Left lung (tissue), 14 donors: ENCODE data around the gene BCL11A. TPM values are rescaled to one million over a fixed set of nuclear protein-coding genes. Genes with fewer than 3 reads are reported as not detected.
A peak's percentile ranks its signal among the peaks of the same experiment; 100 is the strongest.

Experiments
- ATAC-seq: fragments of 200-7000 bp; cut with Tn5 transposase; one replicate; pipeline ENCODE4 v1.9.1; 2020; ENCODE audit warnings: moderate library complexity
- DNase-seq, 4 donors: peaks; one replicate each; pipeline ENCODE4 v3.0.0-alpha.2; 2013 to 2020
- H3K27ac ChIP-seq, 2 donors: fragments of 200-600 bp; sonication (generic) in 1 of 2; one replicate each; pipeline versions ENCODE4 v1.5.0 to v1.8.0; 2020 to 2021
- H3K27me3 ChIP-seq, 2 donors: fragments of 200-600 bp; sonication (generic) in 1 of 2; one replicate each; pipeline versions ENCODE4 v1.5.0 to v1.8.0; 2020 to 2021
- H3K36me3 ChIP-seq, 2 donors: fragments of 200-600 bp; sonication (generic) in 1 of 2; one replicate each; pipeline versions ENCODE4 v1.5.0 to v1.8.0; 2020 to 2021
- H3K4me1 ChIP-seq, 2 donors: fragments of 200-600 bp; one replicate each; pipeline ENCODE4 v1.8.0; 2021
- H3K4me3 ChIP-seq, 2 donors: fragments of 200-600 bp; sonication (generic) in 1 of 2; one replicate each; pipeline versions ENCODE4 v1.5.0 to v1.8.0; 2020 to 2021; ENCODE audit warnings: mild to moderate bottlenecking in 1 of 2
- H3K9me3 ChIP-seq, 2 donors: fragments of 200-600 bp; sonication (generic) in 1 of 2; one replicate each; pipeline versions ENCODE4 v1.5.0 to v1.8.0; 2020 to 2021
- CTCF ChIP-seq, 2 donors: fragments of 200-600 bp; sonication (generic) in 1 of 2; IDR thresholded peaks; one replicate each; pipeline versions ENCODE4 v1.5.0 to v1.8.0; 2021; ENCODE audit warnings: antibody characterized with exemption in 2 of 2
- intact Hi-C, 2 donors: fragments of 100-400 bp; cut with DNase I; formaldehyde crosslinking; loops; one replicate each; pipeline versions ENCODE4 v1.11.2 to v1.14.2; 2022
- long read RNA-seq, 12 donors: library from polyadenylated mRNA in 2 of 12; unstranded in 2 of 12; transcript quantifications; one replicate each; pipeline ENCODE4 v2.0.0 and lab custom pipeline, GENCODE V29; 2019 to 2026
- polyA plus RNA-seq, 6 donors: library from polyadenylated mRNA; unstranded; fragments of 120-200 nt; gene quantifications; one replicate each; pipeline ENCODE4 v1.2.1, GENCODE V29; 2013; ENCODE audit not compliant: insufficient read length in 6 of 6
- total RNA-seq, 2 donors: library from RNA; stranded (reverse); fragmentation: NEBNext Ultra II Directional; extraction: Animal tissue kit (Norgen Biotek cat#: 25700); gene quantifications; one replicate each; pipeline ENCODE4 v1.2.1, GENCODE V29; 2021
- donor health status: DM: no; HTN: yes; CAD: no.
- donor health status: DM: no; HTN: no; CAD: no.

Gene BCL11A
- total RNA-seq (1 to 10 TPM; 4.0 to 7.3 TPM), polyA plus RNA-seq (10 to 100 TPM; 22.8 to 33.5 (median 28.5) TPM)
- long read RNA-seq, donor 1, full-length matches to known transcripts, result 26 of 36 reads
- long read RNA-seq, donor 1, partial matches to known transcripts, result 10 of 36 reads
- long read RNA-seq, donor 1, other reads (novel, unspliced or antisense), result 0 of 36 reads
- long read RNA-seq, donor 2, full-length matches to known transcripts, result 22 of 50 reads
- long read RNA-seq, donor 2, partial matches to known transcripts, result 28 of 50 reads
- long read RNA-seq, donor 2, other reads (novel, unspliced or antisense), result 0 of 50 reads
- long read RNA-seq, donor 3, full-length matches to known transcripts, result 8 of 17 reads
- long read RNA-seq, donor 3, partial matches to known transcripts, result 9 of 17 reads
- long read RNA-seq, donor 3, other reads (novel, unspliced or antisense), result 0 of 17 reads
- long read RNA-seq, donor 4, partial matches to known transcripts, result 0 of 1 reads
- long read RNA-seq, donor 4, other reads (novel, unspliced or antisense), result 0 of 1 reads
- long read RNA-seq, donor 5, full-length matches to known transcripts, result 18 of 31 reads
- long read RNA-seq, donor 5, partial matches to known transcripts, result 13 of 31 reads
- long read RNA-seq, donor 5, other reads (novel, unspliced or antisense), result 0 of 31 reads
- long read RNA-seq, donor 6, full-length matches to known transcripts, result 8 of 15 reads
- long read RNA-seq, donor 6, partial matches to known transcripts, result 7 of 15 reads
- long read RNA-seq, donor 6, other reads (novel, unspliced or antisense), result 0 of 15 reads
- long read RNA-seq, donor 7, full-length matches to known transcripts, result 17 of 25 reads
- long read RNA-seq, donor 7, partial matches to known transcripts, result 8 of 25 reads
- long read RNA-seq, donor 7, other reads (novel, unspliced or antisense), result 0 of 25 reads
- long read RNA-seq, donor 8, full-length matches to known transcripts, result 32 of 54 reads
- long read RNA-seq, donor 8, partial matches to known transcripts, result 22 of 54 reads
- long read RNA-seq, donor 8, other reads (novel, unspliced or antisense), result 0 of 54 reads
- long read RNA-seq, donor 9, result 0 reads
- long read RNA-seq, donor 10, result 0 reads
- long read RNA-seq, donor 11, full-length matches to known transcripts, result 32 of 38 reads
- long read RNA-seq, donor 11, partial matches to known transcripts, result 6 of 38 reads
- long read RNA-seq, donor 11, other reads (novel, unspliced or antisense), result 0 of 38 reads
- long read RNA-seq, donor 12, full-length matches to known transcripts, result 27 of 27 reads
- long read RNA-seq, donor 12, partial matches to known transcripts, result 0 of 27 reads
- long read RNA-seq, donor 12, other reads (novel, unspliced or antisense), result 0 of 27 reads

- Histone ChIP-seq H3K9me3 (no peaks in the 10 kb centered on the region), H3K27me3 (peaks cover 65 to 98% of the 10 kb centered on the region in 2 donors), H3K4me3 (peak within 1 kb of the TSS; percentile 39 to 58), H3K36me3 (no peaks in the 10 kb centered on the region), H3K27ac (peak within 1 kb of the TSS; percentile 5 to 45), H3K4me1 (peaks cover 9 to 86% of the 10 kb centered on the region in 2 donors)
- ATAC-seq, result peak; percentile 47
- DNase-seq, result peak in 2 of 4 donors; percentile 84 to 93
- intact Hi-C loops, result no loop called here
- TF ChIP-seq CTCF (IDR thresholded peaks at IDR 0.05), result no peak
These were observed at the start of gene BCL11A for GRCh38 chr2:60553495-60554073. BCL11A (minus strand) TSS chr2:60553654; CDS start chr2:60553270, 384 bp downstream.

GRCh38 chr2:60602828-60603532 lies 49.5 kb upstream of the BCL11A start:
- Histone ChIP-seq H3K9me3 (peaks cover 0 to 2% of the 10 kb centered on the region in 2 donors), H3K4me1 (no peaks in the 10 kb centered on the region), H3K36me3 (no peaks in the 10 kb centered on the region), H3K4me3 (no peak overlapping the region), H3K27me3 (no peaks in the 10 kb centered on the region), H3K27ac (no peak overlapping the region)
- TF ChIP-seq CTCF (IDR thresholded peaks at IDR 0.05), result no peak
- intact Hi-C loops, result no loop called here
- DNase-seq (peak in 2 of 4 donors; percentile 6 to 7), ATAC-seq (peak; percentile 78)

GRCh38 chr2:60602388-60602787 lies 48.9 kb upstream of the BCL11A start:
- H3K36me3 ChIP-seq, result no peaks in the 10 kb centered on the region
- intact Hi-C loops, result no loop called here
- no peak for ATAC-seq
- DNase-seq, result no peak
- TF ChIP-seq CTCF (IDR thresholded peaks at IDR 0.05), result no peak
- peaks cover 0 to 2% of the 10 kb centered on the region in 2 donors for H3K9me3 ChIP-seq
- no peak overlapping the region for H3K27ac ChIP-seq
- no peaks in the 10 kb centered on the region for H3K27me3 ChIP-seq
- no peaks in the 10 kb centered on the region for H3K4me1 ChIP-seq
- no peak overlapping the region for H3K4me3 ChIP-seq

GRCh38 chr2:60598271-60598670 lies 44.8 kb upstream of the BCL11A start:
- Histone ChIP-seq H3K4me1 (no peaks in the 10 kb centered on the region), H3K36me3 (no peaks in the 10 kb centered on the region), H3K9me3 (peaks cover 0 to 6% of the 10 kb centered on the region in 2 donors), H3K4me3 (no peak overlapping the region), H3K27ac (no peak overlapping the region), H3K27me3 (no peaks in the 10 kb centered on the region)
- no peak for TF ChIP-seq CTCF (IDR thresholded peaks at IDR 0.05)
- no peak for ATAC-seq
- DNase-seq, result no peak
- intact Hi-C loops, result no loop called here
